B cell (primary cell): ENCODE data around the gene USP14. TPM values are rescaled to one million over a fixed set of nuclear protein-coding genes. Genes with fewer than 3 reads are reported as not detected.

Source experiments
- ATAC-seq: fragments of 200-7000 bp; cut with Tn5 transposase; one replicate; pipeline ENCODE4 v1.10.0; 2021; ENCODE audit warnings: low read depth, mild to moderate bottlenecking, moderate number of reproducible peaks, moderate library complexity
- CTCF ChIA-PET: fragments of 350-600 bp; sonication (Branson Sonifier 250); formaldehyde crosslinking; loops from one replicate; lab custom pipeline; 2021; ENCODE audit warnings: antibody characterized with exemption, inconsistent platforms; lab: Charles Lee
- POLR2A ChIA-PET: fragments of 350-600 bp; sonication (Branson Sonifier 250); formaldehyde crosslinking; loops from one replicate; lab custom pipeline; 2021; ENCODE audit warnings: antibody characterized with exemption; lab: Charles Lee
- DNase-seq: peaks from one replicate; pipeline ENCODE4 v3.0.0; 2013
- H2AFZ ChIP-seq: 2 replicates; pipeline ENCODE4 v1.6.1; 2012; ENCODE audit warnings: mild to moderate bottlenecking, low read depth, low read length; ENCODE audit not compliant: insufficient read depth, poor library complexity, severe bottlenecking
- H3K27ac ChIP-seq, 2 donors: 1 replicate in 1 of 2; 2 replicates in 1 of 2; pipeline ENCODE4 v1.5.1; 2012 to 2013; ENCODE audit warnings: low read length in 2 of 2, mild to moderate bottlenecking in 2 of 2, moderate library complexity in 1 of 2
- H3K27me3 ChIP-seq, 4 experiments: fragments of 200-600 bp in 1 of 4; sonication (generic) in 1 of 4; replicated peaks in 1 of 4; 1 replicate in 2 of 4; 2 replicates in 2 of 4; pipeline versions ENCODE4 v1.6.1 to v1.7.0; 2013 to 2016; ENCODE audit warnings: low read length in 3 of 4, mild to moderate bottlenecking in 2 of 4, mixed read lengths in 1 of 4, moderate library complexity in 1 of 4; ENCODE audit not compliant: insufficient read depth in 4 of 4, control insufficient read depth in 3 of 4; ENCODE audit errors: control extremely low read depth in 1 of 4
- H3K36me3 ChIP-seq, 2 experiments: replicated peaks in 1 of 2; 1 replicate in 1 of 2; 2 replicates in 1 of 2; pipeline versions ENCODE4 v1.6.1 to v1.7.1; 2013; ENCODE audit warnings: low read length in 1 of 2; ENCODE audit not compliant: insufficient read depth in 2 of 2, control insufficient read depth in 1 of 2; ENCODE audit errors: control extremely low read depth in 1 of 2, extremely low read depth in 1 of 2
- H3K4me1 ChIP-seq, 2 donors: fragments of 200-600 bp in 1 of 2; sonication (generic) in 1 of 2; 1 replicate in 1 of 2; 2 replicates in 1 of 2; pipeline versions ENCODE4 v1.5.1 to v1.6.1; 2013 to 2017; ENCODE audit warnings: low read length in 2 of 2; ENCODE audit not compliant: control insufficient read depth in 2 of 2, insufficient read depth in 2 of 2
- H3K4me2 ChIP-seq: replicated peaks from 2 replicates; pipeline ENCODE3; 2012; ENCODE audit warnings: mild to moderate bottlenecking, low read depth, low read length; ENCODE audit not compliant: poor library complexity, severe bottlenecking
- H3K4me3 ChIP-seq, 5 experiments: fragments of 200-600 bp in 1 of 5; sonication (generic) in 1 of 5; 1 replicate in 3 of 5; 2 replicates in 2 of 5; pipeline versions ENCODE4 v1.5.1 to v1.7.0; 2011 to 2016; ENCODE audit warnings: low read length in 4 of 5, mild to moderate bottlenecking in 4 of 5, low read depth in 2 of 5, control low read depth in 1 of 5, moderate library complexity in 1 of 5; ENCODE audit not compliant: insufficient read depth in 1 of 5; ENCODE audit errors: control extremely low read depth in 1 of 5, extremely low read depth in 1 of 5
- H3K79me2 ChIP-seq: fragments of 200-600 bp; sonication (generic); one replicate; pipeline ENCODE4 v1.6.0; 2016; ENCODE audit warnings: low read length; ENCODE audit not compliant: control insufficient read depth, insufficient read depth
- H3K9ac ChIP-seq: fragments of 200-600 bp; sonication (generic); 2 replicates; pipeline ENCODE4 v1.6.1; 2017; ENCODE audit warnings: mild to moderate bottlenecking, low read length, moderate library complexity
- H3K9me3 ChIP-seq, 3 donors: one replicate each; pipeline versions ENCODE4 v1.6.1 to v1.7.1; 2013; ENCODE audit warnings: low read length in 2 of 3; ENCODE audit not compliant: control insufficient read depth in 2 of 3, insufficient read depth in 1 of 3; ENCODE audit errors: control extremely low read depth in 1 of 3
- H4K20me1 ChIP-seq: 2 replicates; pipeline ENCODE4 v1.6.0; 2012; ENCODE audit warnings: mild to moderate bottlenecking, low read length; ENCODE audit not compliant: insufficient read depth, control insufficient read depth, poor library complexity, severe bottlenecking
- H3K27ac Mint-ChIP-seq: one replicate; pipeline ENCODE4 v1.8.0; 2021; ENCODE audit warnings: mixed read lengths
- H3K27me3 Mint-ChIP-seq: one replicate; pipeline ENCODE4 v1.8.0; 2021; ENCODE audit warnings: mixed read lengths
- H3K4me1 Mint-ChIP-seq: one replicate; pipeline ENCODE4 v1.8.0; 2021; ENCODE audit warnings: mixed read lengths
- H3K4me3 Mint-ChIP-seq: one replicate; pipeline ENCODE4 v1.8.0; 2021; ENCODE audit warnings: mixed read lengths
- H3K9me3 Mint-ChIP-seq: one replicate; pipeline ENCODE4 v1.8.0; 2022; ENCODE audit warnings: mixed read lengths; ENCODE audit not compliant: insufficient read depth
- EZH2 ChIP-seq: IDR thresholded peaks from 2 replicates; pipeline ENCODE4 v1.6.1; 2012; ENCODE audit warnings: borderline replicate concordance, low read depth, mild to moderate bottlenecking, moderate library complexity, low read length; ENCODE audit not compliant: insufficient read depth, poor library complexity, severe bottlenecking
- WGBS: methylation state at CpG from one replicate; pipeline ENCODE4 v1.1.5; 2013; ENCODE audit warnings: missing lambda C conversion rate; ENCODE audit not compliant: insufficient coverage; 5-methylcytosine and 5-hydroxymethylcytosine counted together
- intact Hi-C: fragments of 100-400 bp; cut with micrococcal nuclease; formaldehyde crosslinking; loops from one replicate; pipeline ENCODE4 v1.10.0; 2022
- polyA plus RNA-seq: library from polyadenylated mRNA; depleted of rRNA; stranded (reverse); fragments of >200 nt; gene quantifications from 2 replicates; pipeline ENCODE4 v1.2.3, GENCODE V29; 2012
- total RNA-seq, 2 donors: library from RNA; stranded (reverse); fragments of 120-200 nt in 1 of 2; gene quantifications; 1 replicate in 1 of 2; 2 replicates in 1 of 2; pipeline versions ENCODE4 v1.2.3 to v1.2.4, GENCODE V29; 2013 to 2022
- TF ChIP-seq, protein P1 (sequence below): fragments of 200-600 bp; IDR thresholded peaks from one replicate; pipeline ENCODE4 v1.8.0; 2022; ENCODE audit warnings: antibody characterized with exemption, mild to moderate bottlenecking

USP14 gene
- total and polyA plus RNA-seq, 2 donors (not counting 1 experiment from before 2014, with no cell fraction given): 6.0 to 38.9 TPM

DNA sequence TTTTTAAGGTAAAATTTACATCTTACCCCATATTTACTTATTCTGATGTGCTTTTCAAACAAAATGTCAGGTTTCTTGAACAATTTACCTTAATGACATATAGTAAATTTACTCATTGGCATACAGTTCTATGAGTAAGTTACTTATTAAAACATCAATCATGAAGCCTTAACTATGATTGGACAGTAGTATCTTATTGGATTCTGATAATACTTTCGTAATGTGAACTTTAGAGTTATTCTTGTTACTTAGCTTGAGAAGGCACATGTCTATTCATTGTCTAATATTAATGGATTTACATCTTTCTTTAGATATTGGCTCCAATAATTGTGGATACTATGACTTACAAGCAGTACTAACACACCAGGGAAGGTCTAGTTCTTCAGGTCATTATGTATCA lies 51.7 kb downstream of the USP14 start:
- ChIA-PET POLR2A (no interaction called here), CTCF (no interaction called here)
- H4K20me1 ChIP-seq: no peaks in the 10 kb centered on the region
- H3K4me2 ChIP-seq: no peak overlapping the region
- Mint-ChIP-seq H3K27me3 (no peaks in the 10 kb centered on the region), H3K9me3 (no peaks in the 10 kb centered on the region), H3K4me3 (no peak overlapping the region), H3K27ac (no peak overlapping the region), H3K4me1 (no peaks in the 10 kb centered on the region)
- no peaks in the 10 kb centered on the region for H3K9me3 ChIP-seq
- no peak overlapping the region for H3K27ac ChIP-seq
- peaks cover 3 to 66% of the 10 kb centered on the region in 2 experiments for H3K36me3 ChIP-seq
- intact Hi-C loops: no loop called here
- ATAC-seq (no peak), DNase-seq (no peak)
- no peaks in the 10 kb centered on the region for H3K79me2 ChIP-seq
- no peaks in the 10 kb centered on the region for H3K4me1 ChIP-seq
- H3K9ac ChIP-seq: no peak overlapping the region
- no CpG with 5 or more reads among the region's 1 CpG for WGBS
- no peak overlapping the region for H3K4me3 ChIP-seq
- H2AFZ ChIP-seq: no peak overlapping the region
- TF ChIP-seq, protein P1, sequence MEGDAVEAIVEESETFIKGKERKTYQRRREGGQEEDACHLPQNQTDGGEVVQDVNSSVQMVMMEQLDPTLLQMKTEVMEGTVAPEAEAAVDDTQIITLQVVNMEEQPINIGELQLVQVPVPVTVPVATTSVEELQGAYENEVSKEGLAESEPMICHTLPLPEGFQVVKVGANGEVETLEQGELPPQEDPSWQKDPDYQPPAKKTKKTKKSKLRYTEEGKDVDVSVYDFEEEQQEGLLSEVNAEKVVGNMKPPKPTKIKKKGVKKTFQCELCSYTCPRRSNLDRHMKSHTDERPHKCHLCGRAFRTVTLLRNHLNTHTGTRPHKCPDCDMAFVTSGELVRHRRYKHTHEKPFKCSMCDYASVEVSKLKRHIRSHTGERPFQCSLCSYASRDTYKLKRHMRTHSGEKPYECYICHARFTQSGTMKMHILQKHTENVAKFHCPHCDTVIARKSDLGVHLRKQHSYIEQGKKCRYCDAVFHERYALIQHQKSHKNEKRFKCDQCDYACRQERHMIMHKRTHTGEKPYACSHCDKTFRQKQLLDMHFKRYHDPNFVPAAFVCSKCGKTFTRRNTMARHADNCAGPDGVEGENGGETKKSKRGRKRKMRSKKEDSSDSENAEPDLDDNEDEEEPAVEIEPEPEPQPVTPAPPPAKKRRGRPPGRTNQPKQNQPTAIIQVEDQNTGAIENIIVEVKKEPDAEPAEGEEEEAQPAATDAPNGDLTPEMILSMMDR: no peak
- TF ChIP-seq EZH2: no peak
- no peaks in the 10 kb centered on the region for H3K27me3 ChIP-seq

DNA sequence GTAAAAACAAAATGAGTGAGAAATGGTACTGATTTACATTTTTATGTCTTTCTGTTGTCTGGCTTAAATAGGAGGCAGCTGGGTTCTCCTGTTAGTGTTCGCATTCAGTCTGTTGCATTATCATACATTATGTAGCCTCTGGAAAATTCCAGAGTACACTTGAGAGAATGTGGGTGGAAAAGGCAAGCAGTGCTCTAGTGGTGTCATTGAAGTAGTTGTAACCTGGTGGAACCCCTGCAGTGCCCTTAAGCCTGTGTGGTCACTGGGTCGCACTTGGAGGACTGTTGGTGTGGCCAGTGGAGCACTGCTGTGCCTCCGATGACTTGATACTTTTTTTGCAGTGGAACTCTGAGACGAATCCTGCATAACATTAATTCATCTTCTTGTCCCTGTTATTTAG lies 52.4 kb downstream of the USP14 start:
- no peaks in the 10 kb centered on the region for H4K20me1 ChIP-seq
- intact Hi-C loops: no loop called here
- H3K4me2 ChIP-seq: no peak overlapping the region
- H3K27ac ChIP-seq: no peak overlapping the region
- POLR2A ChIA-PET: no interaction called here
- TF ChIP-seq, protein P1: no peak
- TF ChIP-seq EZH2: no peak
- CTCF ChIA-PET: no interaction called here
- H3K9me3 ChIP-seq: no peaks in the 10 kb centered on the region
- no peaks in the 10 kb centered on the region for H3K9me3 Mint-ChIP-seq
- no peaks in the 10 kb centered on the region for H3K4me1 ChIP-seq
- WGBS: 100% methylated on average over 1 of the region's 4 CpGs
- H3K27me3 ChIP-seq: no peaks in the 10 kb centered on the region
- ATAC-seq (no peak), DNase-seq (no peak)
- no peaks in the 10 kb centered on the region for H3K27me3 Mint-ChIP-seq
- H3K36me3 ChIP-seq: peaks cover 3 to 66% of the 10 kb centered on the region in 2 experiments
- no peak overlapping the region for H3K4me3 Mint-ChIP-seq
- no peak overlapping the region for H3K27ac Mint-ChIP-seq
- no peaks in the 10 kb centered on the region for H3K79me2 ChIP-seq
- no peak overlapping the region for H3K9ac ChIP-seq
- H3K4me3 ChIP-seq: no peak overlapping the region
- H2AFZ ChIP-seq: no peak overlapping the region
- H3K4me1 Mint-ChIP-seq: no peaks in the 10 kb centered on the region
